NCI-H1048 (cell line): ENCODE measurements around the gene ZNF273.
"Not testable (repeated sequence)": the region's sequence is repeated elsewhere in the genome, so short reads cannot be mapped to it uniquely, and the experiment has no call there.

Experiments used
- DNase-seq: peaks from one replicate; lab custom pipeline; 2025; lab: John Stamatoyannopoulos, UW

Gene ZNF273

GRCh38 chr7:64902806-64903721, at the start of gene ZNF273:
Gene ZNF273, plus strand, starts transcription at chr7:64903273. Its CDS starts 45 bp downstream, at chr7:64903318.
- peak; percentile 82 for DNase-seq

DNA sequence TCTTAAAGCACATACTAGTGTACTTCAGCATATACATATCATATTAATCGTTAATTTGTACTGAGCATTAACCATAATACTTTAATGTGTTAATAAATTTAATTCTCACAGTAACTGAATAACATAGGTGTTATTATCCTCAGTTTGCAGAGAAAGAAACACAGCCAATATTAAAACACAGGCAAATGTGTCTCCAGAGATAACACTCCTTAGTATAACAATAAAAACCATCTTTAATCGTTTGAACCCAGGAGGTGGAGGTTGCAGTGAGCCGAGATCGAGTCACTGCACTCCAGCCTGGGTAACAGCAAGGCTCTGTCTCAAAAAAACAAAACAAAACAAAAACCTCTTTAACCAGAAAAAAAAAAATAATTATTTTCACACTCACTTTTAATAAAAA, 49.4 kb upstream of the ZNF273 start:
- no peak for DNase-seq

GRCh38 chr7:64854969-64855368, 48.1 kb upstream of the ZNF273 start:
- no peak for DNase-seq

DNA sequence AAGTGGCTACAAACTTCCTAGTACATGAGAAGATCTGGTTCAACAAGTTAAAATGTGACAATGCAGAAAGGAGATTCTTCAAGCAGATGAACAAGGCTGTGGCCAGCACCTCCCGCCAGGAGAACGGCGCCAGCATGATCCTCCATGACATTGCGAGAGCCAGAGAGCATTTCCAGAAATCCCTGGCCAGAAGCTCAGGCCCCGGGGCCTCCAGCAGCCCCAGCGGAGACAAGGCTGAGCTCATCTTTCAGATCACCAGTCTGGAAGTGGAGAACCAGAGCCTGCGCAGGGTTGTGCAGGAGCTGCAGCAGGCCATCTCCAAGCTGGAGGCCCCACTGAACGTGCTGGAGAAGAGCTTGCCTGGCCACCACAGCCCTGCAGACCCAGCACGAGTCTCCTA, 40.1 kb upstream of the ZNF273 start:
- no peak for DNase-seq

GRCh38 chr7:64863530-64863929, 39.5 kb upstream of the ZNF273 start:
- DNase-seq = not testable (repeated sequence)

DNA sequence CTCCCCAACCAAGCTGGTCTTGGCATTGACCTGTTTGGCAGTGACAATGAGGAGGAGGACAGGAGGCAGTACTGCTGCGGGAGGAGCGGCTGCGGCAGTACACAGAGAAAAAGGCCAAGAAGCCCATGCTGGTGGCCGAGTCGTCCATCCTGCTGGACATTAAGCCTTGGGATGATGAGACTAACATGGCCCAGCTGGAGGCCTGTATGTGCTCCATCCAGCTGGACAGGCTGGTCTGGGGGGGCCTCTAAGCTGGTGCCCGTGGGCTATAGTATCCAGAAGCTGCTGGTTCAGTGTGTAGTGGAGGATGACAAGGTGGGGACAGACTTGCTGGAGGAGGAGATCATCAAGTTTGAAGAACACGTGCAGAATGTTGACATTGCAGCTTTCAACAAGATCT, 39.1 kb upstream of the ZNF273 start:
- DNase-seq = no peak

GRCh38 chr7:64867863-64868440, 35.1 kb upstream of the ZNF273 start:
- DNase-seq = no peak

- no peak for DNase-seq
These were observed 34.6 kb upstream of the ZNF273 start for GRCh38 chr7:64868499-64868898.

DNA sequence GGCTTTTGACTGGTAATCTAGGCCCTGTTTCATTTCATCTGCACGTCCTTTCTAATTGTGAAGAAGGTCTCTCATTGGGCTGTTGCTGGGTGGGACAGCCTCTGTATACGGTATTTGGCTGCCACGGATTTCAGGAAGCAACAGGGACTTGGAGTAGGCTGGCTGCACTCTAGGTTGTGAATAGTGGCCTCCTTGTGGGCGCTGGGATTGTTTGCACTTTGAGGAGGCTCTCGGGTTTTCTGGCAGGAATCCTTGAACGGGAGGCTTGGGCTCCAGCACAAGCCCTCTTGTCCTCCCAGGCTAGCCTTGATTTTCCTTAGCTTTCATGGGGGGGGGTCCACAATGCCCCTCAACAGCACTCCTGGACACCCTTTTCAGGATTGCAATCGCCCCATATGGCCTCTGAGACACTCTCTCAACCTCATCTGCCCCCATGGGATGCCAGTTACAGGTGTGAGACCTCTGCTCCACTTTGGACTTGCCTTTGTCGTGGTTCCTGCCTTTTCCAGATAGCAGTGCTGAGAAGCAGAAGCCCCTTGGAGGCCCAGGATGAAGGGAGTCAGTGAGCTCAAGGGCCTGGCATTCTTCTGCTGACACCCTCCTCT, 33.9 kb upstream of the ZNF273 start:
- no peak for DNase-seq

GRCh38 chr7:64869912-64870562, 33.0 kb upstream of the ZNF273 start:
- no peak for DNase-seq

- DNase-seq = no peak
These were observed 32.4 kb upstream of the ZNF273 start for GRCh38 chr7:64870656-64871055.

GRCh38 chr7:64871761-64872160, 31.3 kb upstream of the ZNF273 start:
- no peak for DNase-seq

GRCh38 chr7:64872351-64873154, 30.5 kb upstream of the ZNF273 start:
- DNase-seq = no peak

GRCh38 chr7:64873155-64873500, 29.9 kb upstream of the ZNF273 start:
- DNase-seq = no peak

DNA sequence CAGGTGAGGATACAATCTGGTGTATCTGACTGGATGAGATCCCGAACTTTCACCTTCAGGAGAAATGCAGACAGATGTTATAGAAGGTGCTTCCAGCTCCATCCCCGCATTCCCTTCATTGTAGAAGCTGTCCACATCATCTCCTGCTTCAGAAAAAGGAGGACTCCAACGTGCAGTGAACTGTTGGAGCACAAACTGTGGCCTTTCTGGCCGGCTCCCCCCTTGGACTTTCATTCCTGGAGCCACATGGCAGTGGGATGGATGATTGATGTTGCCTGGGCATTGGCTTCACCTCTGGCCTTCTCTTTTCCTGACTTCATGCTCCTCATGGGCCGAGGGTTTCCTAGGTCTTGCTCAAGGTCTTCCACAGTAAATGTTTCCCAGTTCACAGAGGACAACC, 29.6 kb upstream of the ZNF273 start:
- DNase-seq = no peak

- no peak for DNase-seq
These were observed 29.0 kb upstream of the ZNF273 start for GRCh38 chr7:64874114-64874513.

DNA sequence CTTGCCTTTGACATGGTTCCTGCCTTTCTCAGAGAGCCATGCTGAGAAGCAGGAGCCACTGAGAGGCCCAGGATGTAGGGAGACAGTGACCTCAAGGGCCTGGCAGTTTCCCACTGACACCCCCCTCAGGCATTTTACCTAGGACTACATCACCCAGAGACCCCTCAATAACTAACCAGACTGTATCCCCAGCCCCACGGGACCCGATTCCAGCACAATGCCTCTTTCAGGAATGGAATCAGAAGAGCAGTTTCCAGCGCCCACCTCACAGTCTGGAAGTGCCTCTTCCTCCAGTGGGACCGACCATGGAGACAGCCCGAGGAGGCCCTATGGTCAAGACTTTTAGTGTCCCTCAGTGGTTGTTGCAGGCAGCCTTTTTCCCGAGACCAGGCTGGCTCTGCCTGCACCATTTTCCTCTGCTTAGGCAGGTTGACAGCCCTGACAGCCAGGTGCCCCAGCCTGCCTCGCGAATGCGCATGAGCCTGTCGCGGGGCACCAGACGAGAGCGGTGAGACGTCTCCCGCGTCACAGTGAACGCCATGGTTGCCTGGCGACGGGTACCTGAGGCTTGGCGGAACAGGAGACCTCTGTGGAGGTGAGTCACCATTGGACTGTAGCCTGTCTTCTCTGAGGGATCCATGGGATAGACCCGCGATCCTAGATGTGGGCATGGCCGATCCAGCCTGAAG, 28.4 kb upstream of the ZNF273 start:
- no peak for DNase-seq

DNA sequence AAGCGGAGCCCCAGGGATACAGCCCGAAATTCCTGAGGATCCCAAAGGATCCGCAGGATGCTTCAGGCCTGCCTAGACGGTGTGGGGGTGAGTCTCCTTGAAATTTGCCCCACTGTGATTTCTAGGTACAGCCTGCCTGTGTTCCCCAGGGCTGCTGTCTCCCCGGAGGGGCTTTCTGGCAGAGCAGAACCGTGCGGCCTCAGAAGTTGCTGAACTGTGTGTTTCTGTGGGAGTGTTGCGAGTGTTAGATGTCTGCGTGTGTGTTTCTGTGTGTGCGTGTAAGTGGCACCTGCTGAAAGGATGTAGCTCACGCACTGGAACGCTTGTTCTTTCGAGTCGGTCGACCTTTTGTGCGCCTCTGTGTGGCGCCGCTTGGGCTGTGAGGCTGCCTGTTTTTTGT, 27.8 kb upstream of the ZNF273 start:
- DNase-seq = no peak

- DNase-seq = no peak
These were observed 27.2 kb upstream of the ZNF273 start for GRCh38 chr7:64875658-64876406.
